Bronchial epithelial cell (primary cell): Measurements from ENCODE around the gene PPARA. TPM values are rescaled to one million over a fixed set of nuclear protein-coding genes. Genes with fewer than 3 reads are reported as not detected.

ENCODE experiments used
- DNase-seq: peaks from one replicate; pipeline ENCODE4 v3.0.0-alpha.2; 2010; ENCODE audit warnings: low read depth
- FAIRE-seq: peaks from 2 replicates; lab custom pipeline; 2011; peaks lifted over from hg19 to GRCh38; lab: Jason Lieb, UNC
- H3K27me3 ChIP-seq: 2 replicates; pipeline ENCODE4 v1.5.1; 2011; ENCODE audit warnings: low read length; ENCODE audit not compliant: control insufficient read depth, insufficient read depth
- H3K36me3 ChIP-seq: 2 replicates; pipeline ENCODE4 v1.5.1; 2011; ENCODE audit warnings: low read length; ENCODE audit not compliant: control insufficient read depth, insufficient read depth
- H3K4me3 ChIP-seq: 2 replicates; pipeline ENCODE4 v1.5.1; 2011; ENCODE audit warnings: mild to moderate bottlenecking, low read depth, low read length, control low read depth
- total RNA-seq: library from RNA; depleted of rRNA; stranded (reverse); fragments of >200 nt; gene quantifications from 2 replicates; pipeline ENCODE4 v1.2.1, GENCODE V29; 2014
- TF ChIP-seq, protein P1 (sequence below): IDR thresholded peaks from 2 replicates; pipeline ENCODE4 v1.5.1; 2011; ENCODE audit warnings: mild to moderate bottlenecking, moderate library complexity, low read length, control low read depth, inconsistent platforms; ENCODE audit not compliant: insufficient read depth, severe bottlenecking

Gene PPARA
- total RNA-seq, 1 donor from 2014 or later, result 10.5 TPM

DNA sequence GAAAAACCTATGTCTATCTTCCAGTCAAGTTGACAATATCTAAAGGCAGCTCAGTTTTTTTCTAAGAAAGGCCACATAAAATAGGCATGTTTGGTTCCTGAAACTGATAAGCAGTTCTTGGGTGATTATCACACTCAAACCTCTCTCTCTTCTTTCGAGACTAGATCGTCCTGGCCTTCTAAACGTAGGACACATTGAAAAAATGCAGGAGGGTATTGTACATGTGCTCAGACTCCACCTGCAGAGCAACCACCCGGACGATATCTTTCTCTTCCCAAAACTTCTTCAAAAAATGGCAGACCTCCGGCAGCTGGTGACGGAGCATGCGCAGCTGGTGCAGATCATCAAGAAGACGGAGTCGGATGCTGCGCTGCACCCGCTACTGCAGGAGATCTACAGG lies 84.6 kb downstream of the PPARA start:
- DNase-seq, result no peak
- TF ChIP-seq, protein P1, sequence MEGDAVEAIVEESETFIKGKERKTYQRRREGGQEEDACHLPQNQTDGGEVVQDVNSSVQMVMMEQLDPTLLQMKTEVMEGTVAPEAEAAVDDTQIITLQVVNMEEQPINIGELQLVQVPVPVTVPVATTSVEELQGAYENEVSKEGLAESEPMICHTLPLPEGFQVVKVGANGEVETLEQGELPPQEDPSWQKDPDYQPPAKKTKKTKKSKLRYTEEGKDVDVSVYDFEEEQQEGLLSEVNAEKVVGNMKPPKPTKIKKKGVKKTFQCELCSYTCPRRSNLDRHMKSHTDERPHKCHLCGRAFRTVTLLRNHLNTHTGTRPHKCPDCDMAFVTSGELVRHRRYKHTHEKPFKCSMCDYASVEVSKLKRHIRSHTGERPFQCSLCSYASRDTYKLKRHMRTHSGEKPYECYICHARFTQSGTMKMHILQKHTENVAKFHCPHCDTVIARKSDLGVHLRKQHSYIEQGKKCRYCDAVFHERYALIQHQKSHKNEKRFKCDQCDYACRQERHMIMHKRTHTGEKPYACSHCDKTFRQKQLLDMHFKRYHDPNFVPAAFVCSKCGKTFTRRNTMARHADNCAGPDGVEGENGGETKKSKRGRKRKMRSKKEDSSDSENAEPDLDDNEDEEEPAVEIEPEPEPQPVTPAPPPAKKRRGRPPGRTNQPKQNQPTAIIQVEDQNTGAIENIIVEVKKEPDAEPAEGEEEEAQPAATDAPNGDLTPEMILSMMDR, result no peak
- H3K27me3 ChIP-seq, result no peaks in the 10 kb centered on the region
- no peaks in the 10 kb centered on the region for H3K36me3 ChIP-seq
- H3K4me3 ChIP-seq, result no peak overlapping the region
- no peak for FAIRE-seq

DNA sequence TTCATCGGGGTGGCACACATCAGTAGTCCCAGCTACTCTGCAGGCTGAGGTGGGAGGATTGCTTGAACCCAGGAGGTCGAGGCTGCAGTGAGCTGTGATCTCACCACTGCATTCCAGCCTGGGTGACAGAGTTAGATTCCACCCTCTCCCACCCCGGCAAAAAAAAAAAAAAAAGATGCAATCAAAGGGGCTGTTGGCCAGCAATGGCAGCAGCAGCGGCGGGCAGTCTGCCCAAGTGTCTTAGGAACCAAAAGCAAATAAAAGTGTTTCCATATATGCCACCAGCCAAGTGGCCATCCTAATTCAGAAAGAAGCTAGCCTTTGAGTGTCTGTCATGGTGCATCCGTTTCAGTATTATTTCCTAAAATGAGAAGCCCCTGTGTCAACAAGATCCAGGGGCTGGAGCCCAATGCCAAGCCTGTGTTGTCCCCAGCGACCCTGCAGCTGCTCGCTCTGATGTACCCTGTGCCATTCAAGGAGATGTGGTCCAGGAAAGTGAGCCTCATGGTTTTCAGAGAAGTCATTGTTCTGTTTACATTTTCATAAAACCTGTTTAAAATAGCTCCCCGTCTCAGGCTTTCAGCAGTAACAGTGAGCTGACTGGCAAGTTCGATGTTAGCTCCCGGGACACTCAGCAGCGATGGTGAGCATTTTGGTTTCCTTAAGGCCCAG lies 87.3 kb downstream of the PPARA start:
- Histone ChIP-seq H3K36me3 (no peaks in the 10 kb centered on the region), H3K27me3 (no peaks in the 10 kb centered on the region), H3K4me3 (no peak overlapping the region)
- TF ChIP-seq, protein P1, result no peak
- DNase-seq (no peak), FAIRE-seq (no peak)

DNA sequence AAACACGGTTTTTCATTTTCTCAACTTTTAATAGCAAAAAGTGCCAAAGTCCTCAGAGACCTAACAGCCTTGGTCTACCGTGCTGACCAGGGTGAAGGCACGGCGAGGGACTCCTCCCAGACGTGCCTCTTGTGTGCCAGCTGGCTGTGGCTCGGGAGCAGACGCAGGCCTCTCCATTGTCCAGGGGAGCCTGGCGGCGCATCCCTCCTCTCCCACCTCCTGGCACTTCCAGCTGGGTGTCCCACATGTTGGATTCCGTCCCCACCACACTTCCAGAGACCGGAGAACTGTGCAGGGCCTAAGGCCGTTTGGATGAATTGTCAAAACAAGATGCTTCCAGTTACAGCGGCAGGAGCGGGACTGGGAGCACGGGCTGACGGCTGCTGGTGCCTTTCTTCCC lies 88.2 kb downstream of the PPARA start:
- H3K4me3 ChIP-seq, result no peak overlapping the region
- TF ChIP-seq, protein P1, result no peak
- no peak for FAIRE-seq
- H3K36me3 ChIP-seq, result no peaks in the 10 kb centered on the region
- no peak for DNase-seq
- H3K27me3 ChIP-seq, result no peaks in the 10 kb centered on the region

DNA sequence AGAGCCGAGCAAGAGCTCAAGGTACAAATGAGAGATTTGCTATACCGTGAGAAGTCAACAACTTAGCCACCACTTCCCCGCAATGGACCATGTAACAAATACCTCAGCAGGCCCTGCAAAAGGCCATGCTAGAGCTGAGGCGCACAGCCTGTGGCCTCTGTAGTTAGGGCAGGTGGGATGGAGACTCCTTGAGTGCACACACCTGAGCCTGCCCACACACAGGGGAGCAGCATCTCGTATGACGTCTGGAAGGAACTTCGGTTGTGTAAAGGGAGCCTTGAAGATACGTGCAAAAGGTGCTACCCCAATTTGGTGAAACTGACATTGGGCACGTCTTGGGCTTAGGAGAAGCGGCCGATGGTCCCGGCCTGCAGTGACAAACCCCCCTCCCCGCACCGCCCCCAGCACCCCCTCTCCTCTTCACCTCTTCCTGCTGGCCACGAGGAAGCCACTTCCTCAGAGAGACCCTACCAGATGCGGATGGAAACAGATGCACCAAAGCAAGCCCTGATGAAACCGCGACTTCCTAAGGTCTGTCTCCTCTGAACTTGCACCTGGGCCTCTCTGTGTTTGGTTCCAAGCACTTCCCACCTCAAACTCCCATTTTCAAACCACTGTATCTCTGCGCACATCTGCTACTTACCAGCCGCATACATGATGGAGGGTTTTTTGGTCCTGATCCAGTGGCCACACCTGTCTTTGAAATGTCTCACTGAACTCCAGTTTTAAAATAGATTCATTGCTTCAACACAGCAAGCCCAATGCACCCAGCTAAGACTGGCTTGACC lies 89.1 kb downstream of the PPARA start:
- no peaks in the 10 kb centered on the region for H3K36me3 ChIP-seq
- H3K4me3 ChIP-seq, result no peak overlapping the region
- TF ChIP-seq, protein P1, result no peak
- DNase-seq, result no peak
- FAIRE-seq, result no peak
- H3K27me3 ChIP-seq, result no peaks in the 10 kb centered on the region

DNA sequence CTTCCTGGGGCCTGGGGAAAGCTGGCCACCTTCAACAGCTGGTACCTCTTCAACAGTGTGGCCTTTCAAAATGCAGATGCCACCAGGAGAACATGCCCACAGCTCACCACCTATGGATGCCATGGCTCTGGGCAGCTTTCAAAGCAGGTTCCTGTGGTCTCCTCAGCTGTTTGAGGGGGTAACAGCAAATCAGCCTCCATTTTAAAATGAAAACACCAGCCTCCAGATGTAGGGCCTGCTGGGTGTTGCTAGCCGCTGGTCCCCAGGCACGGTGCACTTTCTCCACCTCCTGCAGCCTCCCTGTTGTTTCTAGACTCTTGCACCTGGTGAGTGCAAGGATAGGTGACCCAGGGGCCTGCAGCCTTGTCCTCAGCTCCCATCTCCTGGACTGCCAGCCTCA lies 89.7 kb downstream of the PPARA start:
- H3K36me3 ChIP-seq, result no peaks in the 10 kb centered on the region
- H3K4me3 ChIP-seq, result no peak overlapping the region
- FAIRE-seq (no peak), DNase-seq (no peak)
- no peaks in the 10 kb centered on the region for H3K27me3 ChIP-seq
- TF ChIP-seq, protein P1, result no peak

DNA sequence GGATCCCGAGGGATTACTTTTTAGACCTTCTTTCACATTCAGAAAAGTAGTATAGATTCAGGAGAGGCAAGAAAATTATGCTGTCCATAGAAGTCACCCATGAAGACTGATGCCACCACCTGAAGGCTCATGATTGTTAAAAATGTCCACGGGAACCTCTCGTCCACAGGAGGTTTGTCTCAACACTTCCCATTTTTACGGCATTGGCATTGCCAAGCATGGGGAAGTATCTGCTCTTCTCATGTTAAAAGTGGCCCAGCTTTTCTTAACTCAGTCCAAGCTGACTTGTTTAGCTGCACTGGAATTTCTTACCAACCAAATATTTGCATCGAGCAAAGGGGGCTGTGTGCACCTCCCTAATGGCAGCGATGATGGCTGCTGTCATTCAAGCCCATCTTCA lies 90.2 kb downstream of the PPARA start:
- DNase-seq (no peak), FAIRE-seq (no peak)
- no peak overlapping the region for H3K4me3 ChIP-seq
- H3K27me3 ChIP-seq, result no peaks in the 10 kb centered on the region
- TF ChIP-seq, protein P1, result no peak
- H3K36me3 ChIP-seq, result no peaks in the 10 kb centered on the region
